HCT116 (cell line): Measurements from ENCODE around the gene ACOT7. TPM values are rescaled to one million over a fixed set of nuclear protein-coding genes. Genes with fewer than 3 reads are reported as not detected.

Experiments used
- ATAC-seq: fragments of 200-7000 bp; cut with Tn5 transposase; 2 replicates; pipeline ENCODE4 v1.9.1; 2020; ENCODE audit warnings: mild to moderate bottlenecking, moderate library complexity
- BruUV-seq: library from RNA; stranded (reverse); fragments of 400-500 nt; replicated peaks from 2 replicates; lab custom pipeline; 2021; lab: Mats Ljungman, UMichigan
- CTCF ChIA-PET: fragments of 300-600 bp; sonication (Branson Sonifier 250); formaldehyde crosslinking; loops from one replicate; lab custom pipeline; 2021; ENCODE audit warnings: antibody characterized with exemption; lab: Charles Lee
- POLR2A ChIA-PET: fragments of 300-600, 350-600 bp; sonication (Branson Sonifier 250); formaldehyde crosslinking; loops from one replicate; lab custom pipeline; 2021; ENCODE audit warnings: antibody characterized with exemption; lab: Charles Lee
- RAD21 ChIA-PET, 2 experiments: fragments of 300-600 bp; sonication (Branson Sonifier 250); formaldehyde crosslinking; loops; one replicate each; lab custom pipeline; 2023; ENCODE audit warnings: low total read pairs in 2 of 2; ENCODE audit not compliant: uncharacterized antibody in 2 of 2, unreplicated experiment in 2 of 2, low non-redundant PET in 1 of 2; lab: Charles Lee
- DNase-seq: peaks from one replicate; pipeline ENCODE4 v3.0.0-alpha.2; 2010; ENCODE audit warnings: low read depth, low spot score
- H2AFZ ChIP-seq: fragments of 200-600 bp; shearing (Covaris generic), sonication (generic); 2 replicates; pipeline ENCODE4 v1.6.1; 2017; ENCODE audit warnings: low read depth, mixed run types, mixed read lengths, antibody characterized with exemption, low read length; ENCODE audit not compliant: poor library complexity, severe bottlenecking
- H3K27ac ChIP-seq: 2 replicates; pipeline ENCODE4 v1.5.1; 2012; ENCODE audit warnings: low read depth, low read length
- H3K27me3 ChIP-seq: fragments of 200-600 bp; sonication (generic); 2 replicates; pipeline ENCODE4 v1.6.1; 2016; ENCODE audit warnings: mixed run types, low read length, mixed read lengths; ENCODE audit not compliant: insufficient read depth
- H3K36me3 ChIP-seq, 2 experiments: fragments of 200-500 bp in 1 of 2; fragments of 200-600 bp in 1 of 2; sonication (Bioruptor generic) in 1 of 2; sonication (generic) in 1 of 2; 2 replicates each; pipeline versions ENCODE4 v1.5.1 to v1.6.1; 2014 to 2016; ENCODE audit warnings: low read length in 2 of 2, inconsistent platforms in 1 of 2, mixed read lengths in 1 of 2, mixed run types in 1 of 2; ENCODE audit not compliant: insufficient read depth in 2 of 2, control insufficient read depth in 1 of 2
- H3K4me1 ChIP-seq, 2 experiments: fragments of 200-600 bp in 1 of 2; sonication (generic) in 1 of 2; 2 replicates each; pipeline versions ENCODE4 v1.5.1 to v1.6.1; 2012 to 2017; ENCODE audit warnings: low read length in 2 of 2, inconsistent platforms in 1 of 2, mild to moderate bottlenecking in 1 of 2, mixed read lengths in 1 of 2, mixed run types in 1 of 2, moderate library complexity in 1 of 2; ENCODE audit not compliant: insufficient read depth in 2 of 2, control insufficient read depth in 1 of 2
- H3K4me2 ChIP-seq: fragments of 200-600 bp; sonication (generic); 2 replicates; pipeline ENCODE4 v1.6.1; 2017; ENCODE audit warnings: mixed run types, low read length, mixed read lengths
- H3K4me3 ChIP-seq, 2 experiments: fragments of 200-600 bp in 1 of 2; sonication (generic) in 1 of 2; replicated peaks in 1 of 2; 2 replicates each; pipeline ENCODE4 v1.5.1; 2011 to 2016; ENCODE audit warnings: low read length in 2 of 2, control low read depth in 1 of 2, low read depth in 1 of 2, mild to moderate bottlenecking in 1 of 2, mixed read lengths in 1 of 2, mixed run types in 1 of 2
- H3K79me2 ChIP-seq: fragments of 200-600 bp; sonication (generic); 2 replicates; pipeline ENCODE4 v1.6.1; 2017; ENCODE audit warnings: mild to moderate bottlenecking, mixed run types, low read length, moderate library complexity, mixed read lengths; ENCODE audit not compliant: insufficient read depth
- H3K9ac ChIP-seq: fragments of 200-600 bp; sonication (generic); 2 replicates; pipeline ENCODE4 v1.6.1; 2016; ENCODE audit warnings: low read length, mixed read lengths
- H3K9me2 ChIP-seq: fragments of 200-600 bp; sonication (generic), shearing (Covaris generic); 2 replicates; pipeline ENCODE4 v1.6.1; 2017; ENCODE audit warnings: mixed run types, mild to moderate bottlenecking, moderate library complexity; ENCODE audit not compliant: insufficient read depth
- H3K9me3 ChIP-seq, 2 experiments: fragments of 200-500 bp in 1 of 2; fragments of 200-600 bp in 1 of 2; sonication (Bioruptor generic) in 1 of 2; sonication (generic) in 1 of 2; 2 replicates each; pipeline ENCODE4 v1.6.1; 2014 to 2017; ENCODE audit warnings: low read length in 2 of 2, mixed read lengths in 2 of 2, inconsistent platforms in 1 of 2, low read depth in 1 of 2, mild to moderate bottlenecking in 1 of 2, mixed run types in 1 of 2, moderate library complexity in 1 of 2; ENCODE audit not compliant: control insufficient read depth in 1 of 2, insufficient read depth in 1 of 2
- H4K20me1 ChIP-seq: fragments of 200-600 bp; sonication (generic), shearing (Covaris generic); 2 replicates; pipeline ENCODE4 v1.6.1; 2017; ENCODE audit warnings: mixed run types, mild to moderate bottlenecking, moderate library complexity; ENCODE audit not compliant: insufficient read depth
- CBX3 ChIP-seq: IDR thresholded peaks from 2 replicates; pipeline ENCODE4 v1.6.1; 2012; ENCODE audit warnings: low read depth
- CEBPB ChIP-seq: IDR thresholded peaks from 2 replicates; pipeline ENCODE4 v1.6.1; 2012; ENCODE audit warnings: low read depth
- EGR1 ChIP-seq: IDR thresholded peaks from 2 replicates; pipeline ENCODE4 v1.6.1; 2012; ENCODE audit warnings: low read depth
- EZH2 ChIP-seq: fragments of 200-600 bp; sonication (generic); IDR thresholded peaks from 2 replicates; pipeline ENCODE4 v1.6.1; 2017; ENCODE audit warnings: antibody characterized with exemption, mixed run types
- EZH2phosphoT487 ChIP-seq: fragments of 200-600 bp; IDR thresholded peaks from 2 replicates; pipeline ENCODE4 v1.6.1; 2018; ENCODE audit warnings: antibody characterized with exemption, borderline replicate concordance
- FOSL1 ChIP-seq: IDR thresholded peaks from 2 replicates; pipeline ENCODE4 v1.6.1; 2012; ENCODE audit warnings: low read depth
- JUND ChIP-seq: IDR thresholded peaks from 2 replicates; pipeline ENCODE4 v1.6.1; 2012
- POLR2AphosphoS5 ChIP-seq: IDR thresholded peaks from 2 replicates; pipeline ENCODE4 v1.6.1; 2011; ENCODE audit warnings: mild to moderate bottlenecking, low read depth, low read length, moderate library complexity
- RAD21 ChIP-seq: IDR thresholded peaks from 2 replicates; pipeline ENCODE4 v1.6.1; 2012; ENCODE audit warnings: low read depth, mild to moderate bottlenecking
- SIN3A ChIP-seq: IDR thresholded peaks from 2 replicates; pipeline ENCODE4 v1.6.1; 2012; ENCODE audit warnings: low read depth
- SRF ChIP-seq: IDR thresholded peaks from 2 replicates; pipeline ENCODE4 v1.6.1; 2012; ENCODE audit warnings: low read depth
- TCF7L2 ChIP-seq: IDR thresholded peaks from 2 replicates; pipeline ENCODE4 v1.7.0; 2011; ENCODE audit warnings: borderline replicate concordance, inconsistent platforms; ENCODE audit not compliant: insufficient read depth, insufficient read length; ENCODE audit errors: extremely low read depth
- YY1 ChIP-seq: IDR thresholded peaks from 2 replicates; pipeline ENCODE4 v1.6.1; 2011; ENCODE audit warnings: low read length, low read depth, moderate library complexity, mild to moderate bottlenecking; ENCODE audit not compliant: insufficient replicate concordance; ENCODE audit errors: extremely low read depth
- ZFX ChIP-seq: fragments of 450-650 bp; IDR thresholded peaks from 2 replicates; pipeline ENCODE4 v1.6.1; 2017
- ZNF274 ChIP-seq: fragments of 200-500 bp; sonication (Bioruptor generic); IDR thresholded peaks from 2 replicates; pipeline ENCODE4 v1.6.1; 2014; ENCODE audit warnings: mild to moderate bottlenecking, low read depth, low read length, inconsistent platforms
- intact Hi-C: fragments of 100-400 bp; cut with micrococcal nuclease; formaldehyde crosslinking; loops from 2 replicates; pipeline ENCODE4 v1.10.0; 2022
- total RNA-seq: library from RNA; stranded (reverse); gene quantifications from one replicate; pipeline ENCODE4 v1.2.1, GENCODE V29; 2021; ENCODE audit not compliant: unreplicated experiment
- TF ChIP-seq, protein P1 (sequence below), 3 experiments: fragments of 200-600 bp in 1 of 3; sonication (generic) in 1 of 3; IDR thresholded peaks in 2 of 3; conservative IDR thresholded peaks in 1 of 3; 2 replicates each; pipeline ENCODE4 v1.5.1; 2012 to 2017; ENCODE audit warnings: low read depth in 2 of 3, low read length in 2 of 3, antibody characterized with exemption in 1 of 3, borderline replicate concordance in 1 of 3, control low read depth in 1 of 3, mild to moderate bottlenecking in 1 of 3, mixed read lengths in 1 of 3, mixed run types in 1 of 3, moderate library complexity in 1 of 3; ENCODE audit not compliant: insufficient read depth in 1 of 3
- TF ChIP-seq, protein P2 (sequence below): IDR thresholded peaks from 2 replicates; pipeline ENCODE4 v1.6.1; 2012; ENCODE audit warnings: low read depth
- TF ChIP-seq, protein P3 (sequence below): IDR thresholded peaks from 2 replicates; pipeline ENCODE4 v1.6.1; 2012
- TF ChIP-seq, protein P4 (sequence below): IDR thresholded peaks from 2 replicates; pipeline ENCODE4 v1.6.1; 2012
- TF ChIP-seq, protein P5 (sequence below): IDR thresholded peaks from 2 replicates; pipeline ENCODE4 v1.6.1; 2011; ENCODE audit warnings: mild to moderate bottlenecking, low read length, moderate library complexity; ENCODE audit not compliant: insufficient replicate concordance; ENCODE audit errors: extremely low read depth

Gene ACOT7
- total RNA-seq, 1 experiment from 2014 or later, result 162 TPM

DNA sequence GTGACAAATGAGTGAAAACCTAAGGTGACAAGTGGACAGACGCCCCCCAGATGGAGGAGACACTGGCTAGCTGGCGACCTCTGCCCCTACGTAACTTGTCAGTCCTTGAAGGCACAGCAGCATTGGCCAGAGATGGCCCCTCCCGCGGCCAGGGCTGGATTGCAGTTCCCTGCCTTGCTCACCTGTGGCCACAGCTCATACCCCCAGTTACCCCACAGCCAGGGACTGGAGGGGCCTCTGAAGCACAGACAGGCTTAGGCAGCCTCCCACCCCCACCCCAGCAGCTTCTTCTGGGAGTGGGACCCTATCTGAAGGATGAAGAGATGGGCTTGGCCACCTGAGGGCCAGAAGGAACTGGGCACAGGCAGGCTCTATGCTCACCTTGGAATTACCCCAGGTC, 145.9 kb downstream of the ACOT7 start:
- TF ChIP-seq EZH2, result no peak
- TF ChIP-seq TCF7L2, result no peak
- TF ChIP-seq SRF, result no peak
- TF ChIP-seq YY1, result no peak
- no peak for TF ChIP-seq CBX3
- no peak for TF ChIP-seq CEBPB
- no peak for TF ChIP-seq ZFX
- no peak for TF ChIP-seq FOSL1
- TF ChIP-seq, protein P1, sequence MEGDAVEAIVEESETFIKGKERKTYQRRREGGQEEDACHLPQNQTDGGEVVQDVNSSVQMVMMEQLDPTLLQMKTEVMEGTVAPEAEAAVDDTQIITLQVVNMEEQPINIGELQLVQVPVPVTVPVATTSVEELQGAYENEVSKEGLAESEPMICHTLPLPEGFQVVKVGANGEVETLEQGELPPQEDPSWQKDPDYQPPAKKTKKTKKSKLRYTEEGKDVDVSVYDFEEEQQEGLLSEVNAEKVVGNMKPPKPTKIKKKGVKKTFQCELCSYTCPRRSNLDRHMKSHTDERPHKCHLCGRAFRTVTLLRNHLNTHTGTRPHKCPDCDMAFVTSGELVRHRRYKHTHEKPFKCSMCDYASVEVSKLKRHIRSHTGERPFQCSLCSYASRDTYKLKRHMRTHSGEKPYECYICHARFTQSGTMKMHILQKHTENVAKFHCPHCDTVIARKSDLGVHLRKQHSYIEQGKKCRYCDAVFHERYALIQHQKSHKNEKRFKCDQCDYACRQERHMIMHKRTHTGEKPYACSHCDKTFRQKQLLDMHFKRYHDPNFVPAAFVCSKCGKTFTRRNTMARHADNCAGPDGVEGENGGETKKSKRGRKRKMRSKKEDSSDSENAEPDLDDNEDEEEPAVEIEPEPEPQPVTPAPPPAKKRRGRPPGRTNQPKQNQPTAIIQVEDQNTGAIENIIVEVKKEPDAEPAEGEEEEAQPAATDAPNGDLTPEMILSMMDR (IDR thresholded peaks at IDR 0.05 in 2 of 3, conservative IDR thresholded peaks at IDR 0.05 in 1 of 3; ENCODE audit: borderline replicate concordance in 1 of 3, insufficient read depth in 1 of 3, low read depth in 2 of 3, low read length in 2 of 3), result no peak
- TF ChIP-seq SIN3A, result no peak
- no peak for TF ChIP-seq POLR2AphosphoS5
- TF ChIP-seq, protein P2, sequence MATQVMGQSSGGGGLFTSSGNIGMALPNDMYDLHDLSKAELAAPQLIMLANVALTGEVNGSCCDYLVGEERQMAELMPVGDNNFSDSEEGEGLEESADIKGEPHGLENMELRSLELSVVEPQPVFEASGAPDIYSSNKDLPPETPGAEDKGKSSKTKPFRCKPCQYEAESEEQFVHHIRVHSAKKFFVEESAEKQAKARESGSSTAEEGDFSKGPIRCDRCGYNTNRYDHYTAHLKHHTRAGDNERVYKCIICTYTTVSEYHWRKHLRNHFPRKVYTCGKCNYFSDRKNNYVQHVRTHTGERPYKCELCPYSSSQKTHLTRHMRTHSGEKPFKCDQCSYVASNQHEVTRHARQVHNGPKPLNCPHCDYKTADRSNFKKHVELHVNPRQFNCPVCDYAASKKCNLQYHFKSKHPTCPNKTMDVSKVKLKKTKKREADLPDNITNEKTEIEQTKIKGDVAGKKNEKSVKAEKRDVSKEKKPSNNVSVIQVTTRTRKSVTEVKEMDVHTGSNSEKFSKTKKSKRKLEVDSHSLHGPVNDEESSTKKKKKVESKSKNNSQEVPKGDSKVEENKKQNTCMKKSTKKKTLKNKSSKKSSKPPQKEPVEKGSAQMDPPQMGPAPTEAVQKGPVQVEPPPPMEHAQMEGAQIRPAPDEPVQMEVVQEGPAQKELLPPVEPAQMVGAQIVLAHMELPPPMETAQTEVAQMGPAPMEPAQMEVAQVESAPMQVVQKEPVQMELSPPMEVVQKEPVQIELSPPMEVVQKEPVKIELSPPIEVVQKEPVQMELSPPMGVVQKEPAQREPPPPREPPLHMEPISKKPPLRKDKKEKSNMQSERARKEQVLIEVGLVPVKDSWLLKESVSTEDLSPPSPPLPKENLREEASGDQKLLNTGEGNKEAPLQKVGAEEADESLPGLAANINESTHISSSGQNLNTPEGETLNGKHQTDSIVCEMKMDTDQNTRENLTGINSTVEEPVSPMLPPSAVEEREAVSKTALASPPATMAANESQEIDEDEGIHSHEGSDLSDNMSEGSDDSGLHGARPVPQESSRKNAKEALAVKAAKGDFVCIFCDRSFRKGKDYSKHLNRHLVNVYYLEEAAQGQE, result no peak
- no peak for TF ChIP-seq RAD21
- TF ChIP-seq, protein P3, sequence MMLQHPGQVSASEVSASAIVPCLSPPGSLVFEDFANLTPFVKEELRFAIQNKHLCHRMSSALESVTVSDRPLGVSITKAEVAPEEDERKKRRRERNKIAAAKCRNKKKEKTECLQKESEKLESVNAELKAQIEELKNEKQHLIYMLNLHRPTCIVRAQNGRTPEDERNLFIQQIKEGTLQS, result no peak
- no peak for TF ChIP-seq ZNF274
- no peak for TF ChIP-seq JUND
- TF ChIP-seq, protein P4, sequence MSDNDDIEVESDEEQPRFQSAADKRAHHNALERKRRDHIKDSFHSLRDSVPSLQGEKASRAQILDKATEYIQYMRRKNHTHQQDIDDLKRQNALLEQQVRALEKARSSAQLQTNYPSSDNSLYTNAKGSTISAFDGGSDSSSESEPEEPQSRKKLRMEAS, result no peak
- TF ChIP-seq EGR1, result no peak
- TF ChIP-seq EZH2phosphoT487, result no peak
- TF ChIP-seq, protein P5, sequence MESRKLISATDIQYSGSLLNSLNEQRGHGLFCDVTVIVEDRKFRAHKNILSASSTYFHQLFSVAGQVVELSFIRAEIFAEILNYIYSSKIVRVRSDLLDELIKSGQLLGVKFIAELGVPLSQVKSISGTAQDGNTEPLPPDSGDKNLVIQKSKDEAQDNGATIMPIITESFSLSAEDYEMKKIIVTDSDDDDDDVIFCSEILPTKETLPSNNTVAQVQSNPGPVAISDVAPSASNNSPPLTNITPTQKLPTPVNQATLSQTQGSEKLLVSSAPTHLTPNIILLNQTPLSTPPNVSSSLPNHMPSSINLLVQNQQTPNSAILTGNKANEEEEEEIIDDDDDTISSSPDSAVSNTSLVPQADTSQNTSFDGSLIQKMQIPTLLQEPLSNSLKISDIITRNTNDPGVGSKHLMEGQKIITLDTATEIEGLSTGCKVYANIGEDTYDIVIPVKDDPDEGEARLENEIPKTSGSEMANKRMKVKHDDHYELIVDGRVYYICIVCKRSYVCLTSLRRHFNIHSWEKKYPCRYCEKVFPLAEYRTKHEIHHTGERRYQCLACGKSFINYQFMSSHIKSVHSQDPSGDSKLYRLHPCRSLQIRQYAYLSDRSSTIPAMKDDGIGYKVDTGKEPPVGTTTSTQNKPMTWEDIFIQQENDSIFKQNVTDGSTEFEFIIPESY, result no peak
- Histone ChIP-seq H3K79me2 (no peaks in the 10 kb centered on the region), H3K9me3 (no peaks in the 10 kb centered on the region), H3K36me3 (no peaks in the 10 kb centered on the region), H3K27ac (no peak overlapping the region), H3K9me2 (no peaks in the 10 kb centered on the region), H3K4me1 (peaks cover 17 to 38% of the 10 kb centered on the region in 2 experiments; a peak in 3 of 4 replicates), H2AFZ (no peak overlapping the region), H3K9ac (no peak overlapping the region), H3K4me3 (no peak overlapping the region), H3K4me2 (no peak overlapping the region), H4K20me1 (no peaks in the 10 kb centered on the region), H3K27me3 (no peaks in the 10 kb centered on the region)
- no peak for ATAC-seq
- BruUV-seq, result TSS peak; percentile 38
- ChIA-PET CTCF (interaction anchor here (1.6 to 5.0 kb wide), 7 partner anchors 10 to 192 kb away, joined by 4 to 39 read pairs (median 29); partner anchors contain the start of genes ICMT and RNF207), POLR2A (no interaction called here), RAD21 (interaction anchor here (0.9 to 2.8 kb wide), 2 partner anchors 96 to 158 kb away, joined by 4 to 10 read pairs; no protein-coding TSS in a partner anchor)
- intact Hi-C loops, result loop anchor here (2.0 to 5.0 kb wide), 3 partner anchors 191 to 960 kb away; no protein-coding TSS in a partner anchor
- no peak for DNase-seq
